Naive thymus-derived CD4-positive, alpha-beta T cell (primary cell): Measurements from ENCODE around the gene CDKN2AIPNL. TPM values are rescaled to one million over a fixed set of nuclear protein-coding genes. Genes with fewer than 3 reads are reported as not detected.
A peak's percentile ranks its signal among the peaks of the same experiment; 100 is the strongest.

Source experiments
- ATAC-seq: fragments of 150-1000 bp; cut with Tn5 transposase; 2 replicates; pipeline ENCODE4 v1.10.0; 2021; ENCODE audit warnings: mild to moderate bottlenecking, moderate library complexity
- CTCF ChIA-PET: fragments of 350-600 bp; sonication (Branson Sonifier 250); formaldehyde crosslinking; loops from one replicate; lab custom pipeline; 2021; ENCODE audit warnings: antibody characterized with exemption; lab: Charles Lee
- POLR2A ChIA-PET: fragments of 350-600 bp; sonication (Branson Sonifier 250); formaldehyde crosslinking; loops from one replicate; lab custom pipeline; 2021; ENCODE audit warnings: antibody characterized with exemption, inconsistent platforms; lab: Charles Lee
- DNase-seq, 9 donors: peaks; one replicate each; pipeline versions ENCODE4 v3.0.0 to v3.0.0-alpha.2; 2020 to 2022; ENCODE audit warnings: mixed read lengths in 1 of 9
- H3K27ac ChIP-seq: one replicate; pipeline ENCODE4 v1.7.0; 2013; ENCODE audit warnings: mild to moderate bottlenecking, low read depth, low read length, moderate library complexity
- H3K27me3 ChIP-seq, 2 donors: one replicate each; pipeline ENCODE4 v1.7.0; 2013; ENCODE audit warnings: low read length in 2 of 2, mild to moderate bottlenecking in 2 of 2, moderate library complexity in 2 of 2; ENCODE audit not compliant: control insufficient read depth in 2 of 2, insufficient read depth in 2 of 2
- H3K36me3 ChIP-seq, 3 experiments: 1 replicate in 2 of 3; 2 replicates in 1 of 3; pipeline ENCODE4 v1.7.0; 2013; ENCODE audit warnings: low read length in 3 of 3, mild to moderate bottlenecking in 3 of 3, moderate library complexity in 1 of 3; ENCODE audit not compliant: insufficient read depth in 3 of 3, control insufficient read depth in 2 of 3
- H3K4me1 ChIP-seq, 2 donors: one replicate each; pipeline ENCODE4 v1.7.0; 2013; ENCODE audit warnings: low read length in 2 of 2, mild to moderate bottlenecking in 2 of 2, moderate library complexity in 1 of 2; ENCODE audit not compliant: control insufficient read depth in 2 of 2, insufficient read depth in 2 of 2
- H3K4me3 ChIP-seq: 2 replicates; pipeline ENCODE4 v1.7.0; 2013; ENCODE audit warnings: mild to moderate bottlenecking, low read length
- H3K9me3 ChIP-seq, 3 experiments: 1 replicate in 2 of 3; 2 replicates in 1 of 3; pipeline ENCODE4 v1.7.0; 2013; ENCODE audit warnings: low read length in 3 of 3; ENCODE audit not compliant: control insufficient read depth in 2 of 3
- H3K27ac Mint-ChIP-seq, 9 donors: one replicate each; pipeline ENCODE4 v1.8.0; 2020 to 2022; ENCODE audit warnings: mixed read lengths in 9 of 9, mild to moderate bottlenecking in 8 of 9, moderate library complexity in 5 of 9, inconsistent platforms in 2 of 9
- H3K27me3 Mint-ChIP-seq, 5 donors: one replicate each; pipeline ENCODE4 v1.8.0; 2021 to 2022; ENCODE audit warnings: mixed read lengths in 5 of 5, mild to moderate bottlenecking in 1 of 5
- H3K36me3 Mint-ChIP-seq, 5 donors: one replicate each; pipeline ENCODE4 v1.8.0; 2020 to 2022; ENCODE audit warnings: mixed read lengths in 5 of 5, mild to moderate bottlenecking in 3 of 5, inconsistent platforms in 1 of 5
- H3K4me1 Mint-ChIP-seq, 7 donors: one replicate each; pipeline ENCODE4 v1.8.0; 2020 to 2022; ENCODE audit warnings: mixed read lengths in 7 of 7, mild to moderate bottlenecking in 3 of 7, inconsistent platforms in 1 of 7
- H3K4me3 Mint-ChIP-seq, 10 donors: one replicate each; pipeline ENCODE4 v1.8.0; 2020 to 2022; ENCODE audit warnings: mild to moderate bottlenecking in 10 of 10, mixed read lengths in 10 of 10, moderate library complexity in 6 of 10, inconsistent platforms in 2 of 10
- H3K9me3 Mint-ChIP-seq, 11 donors: one replicate each; pipeline ENCODE4 v1.8.0; 2020 to 2022; ENCODE audit warnings: mixed read lengths in 11 of 11, mild to moderate bottlenecking in 4 of 11, inconsistent platforms in 1 of 11, moderate library complexity in 1 of 11
- intact Hi-C, 2 donors: fragments of 100-400 bp; cut with micrococcal nuclease; formaldehyde crosslinking; loops; one replicate each; pipeline ENCODE4 v1.15.1; 2023
- polyA plus RNA-seq, 2 donors: library from polyadenylated mRNA; unstranded; fragments of 300-500 nt; fragmentation: Illumina TruSeq; gene quantifications; one replicate each; pipeline ENCODE4 v1.2.3, GENCODE V29; 2021
- total RNA-seq, 6 experiments: library from RNA in 5 of 6; stranded (reverse) in 5 of 6; gene quantifications; 1 replicate in 5 of 6; 2 replicates in 1 of 6; pipeline ENCODE4 v1.2.3 and lab custom pipeline; 2021 to 2026

Gene CDKN2AIPNL
- total and polyA plus RNA-seq, 7 experiments from 2014 or later = 11.5 to 29.1 (median 17.8) TPM

- peaks cover 25 to 38% of the 10 kb centered on the region in 2 donors for H3K4me1 ChIP-seq
- H3K27ac Mint-ChIP-seq = peak within 1 kb of the TSS; percentile 97 to 100 (median 100)
- ChIA-PET POLR2A (interaction anchor here (0.6 to 7.1 kb wide), 32 partner anchors 10 to 1408 kb away, joined by 3 to 92 read pairs (median 5); partner anchors contain the start of genes CAMLG, CDKN2AIPNL, HSPA4 and JADE2), CTCF (interaction anchor here (0.8 to 1.9 kb wide), 6 partner anchors 40 to 207 kb away, joined by 3 to 6 read pairs (median 4); partner anchors contain the start of genes CDKN2AIPNL and JADE2)
- DNase-seq (peak; percentile 96 to 99 (median 98)), ATAC-seq (peak; percentile 86)
- peaks cover 0 to 18% (median 0%) of the 10 kb centered on the region in 11 donors for H3K9me3 Mint-ChIP-seq
- peaks cover 0 to 8% (median 0%) of the 10 kb centered on the region in 5 donors for H3K27me3 Mint-ChIP-seq
- H3K4me1 Mint-ChIP-seq = peaks cover 30 to 76% (median 60%) of the 10 kb centered on the region in 7 donors
- H3K9me3 ChIP-seq = no peaks in the 10 kb centered on the region
- intact Hi-C loops = loop anchor here (1.0 to 10.0 kb wide), 23 partner anchors 40 to 1876 kb away; partner anchors contain the start of genes C5orf24 (in 2 of the 2), CAMLG (in 2 of the 2), DDX46 (in 2 of the 2) and JADE2 (in 2 of the 2)
- peaks cover 4 to 28% (median 15%) of the 10 kb centered on the region in 5 donors for H3K36me3 Mint-ChIP-seq
- peak within 1 kb of the TSS; percentile 100 for H3K27ac ChIP-seq
- peak within 1 kb of the TSS; percentile 94 for H3K4me3 ChIP-seq
- peaks cover 0 to 8% (median 0%) of the 10 kb centered on the region in 3 experiments for H3K36me3 ChIP-seq
- H3K27me3 ChIP-seq = no peaks in the 10 kb centered on the region
- peak within 1 kb of the TSS; percentile 82 to 99 (median 96) for H3K4me3 Mint-ChIP-seq
These were observed 40.5 kb downstream of the CDKN2AIPNL start, which contains the start of gene UBE2B for GRCh38 chr5:134370871-134371833. Gene UBE2B, plus strand, starts transcription at chr5:134371569. Its CDS starts 27 bp downstream, at chr5:134371596.

- Mint-ChIP-seq H3K4me3 (peak overlapping the region; percentile 82 to 99 (median 96)), H3K27ac (peak overlapping the region; percentile 97 to 100 (median 100)), H3K9me3 (peaks cover 0 to 18% (median 0%) of the 10 kb centered on the region in 11 donors), H3K36me3 (peaks cover 4 to 26% (median 12%) of the 10 kb centered on the region in 5 donors), H3K27me3 (peaks cover 0 to 8% (median 0%) of the 10 kb centered on the region in 5 donors), H3K4me1 (peaks cover 32 to 73% (median 62%) of the 10 kb centered on the region in 7 donors)
- no peaks in the 10 kb centered on the region for H3K9me3 ChIP-seq
- H3K27me3 ChIP-seq = no peaks in the 10 kb centered on the region
- ChIA-PET POLR2A (interaction anchor here (0.8 to 7.1 kb wide), 13 partner anchors 11 to 368 kb away, joined by 3 to 92 read pairs (median 4); partner anchors contain the start of genes CAMLG, CDKN2AIPNL, JADE2 and PPP2CA), CTCF (interaction anchor here (0.7 to 1.9 kb wide), 3 partner anchors 41 to 216 kb away, joined by 3 to 6 read pairs (median 4); partner anchors contain the start of genes CDKN2AIPNL and JADE2)
- ATAC-seq = peak; percentile 14
- H3K4me1 ChIP-seq = peaks cover 27 to 39% of the 10 kb centered on the region in 2 donors
- peaks cover 0 to 8% (median 0%) of the 10 kb centered on the region in 3 experiments for H3K36me3 ChIP-seq
- DNase-seq = peak in 1 of 9 donors; percentile 33
- intact Hi-C loops = loop anchor here (2.0 to 10.0 kb wide), 12 partner anchors 40 to 1876 kb away; partner anchors contain the start of genes VDAC1 (in 2 of the 2), CDKN2AIPNL (in 1 of the 2), IRF1 (in 1 of the 2) and PCBD2 (in 1 of the 2)
- peak overlapping the region; percentile 100 for H3K27ac ChIP-seq
- peak overlapping the region; percentile 94 for H3K4me3 ChIP-seq
These were observed 41.3 kb downstream of the CDKN2AIPNL start for GRCh38 chr5:134370311-134370870.

DNA sequence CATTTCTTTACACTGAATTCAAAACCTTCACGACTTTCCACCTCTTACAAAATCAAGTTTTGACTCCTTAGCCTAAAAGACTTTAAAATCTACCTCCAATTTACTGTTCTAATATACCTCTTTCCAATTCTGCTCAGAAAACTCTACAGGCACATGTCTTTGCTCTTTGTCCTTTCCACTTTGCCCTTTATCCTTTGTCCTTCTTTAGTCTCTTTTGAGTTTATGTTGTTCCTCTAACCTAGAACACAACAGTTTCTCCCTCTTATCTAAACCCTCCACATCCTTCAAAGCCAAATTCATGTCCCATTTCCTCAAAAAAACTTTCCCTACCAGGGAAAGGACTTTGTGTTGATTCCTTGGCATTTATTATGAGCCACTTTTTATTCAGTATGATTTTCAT is 46.1 kb downstream of the CDKN2AIPNL start:
- H3K27me3 ChIP-seq = no peaks in the 10 kb centered on the region
- intact Hi-C loops = no loop called here
- H3K36me3 ChIP-seq = no peaks in the 10 kb centered on the region
- peaks cover 23 to 33% of the 10 kb centered on the region in 2 donors for H3K4me1 ChIP-seq
- H3K9me3 ChIP-seq = no peaks in the 10 kb centered on the region
- H3K4me1 Mint-ChIP-seq = peaks cover 19 to 42% (median 34%) of the 10 kb centered on the region in 7 donors
- CTCF ChIA-PET = no interaction called here
- H3K27ac Mint-ChIP-seq = peak overlapping the region in 2 of 9 donors; percentile 2 to 17
- peaks cover 0 to 2% (median 0%) of the 10 kb centered on the region in 5 donors for H3K27me3 Mint-ChIP-seq
- no peak overlapping the region for H3K4me3 ChIP-seq
- H3K27ac ChIP-seq = no peak overlapping the region
- POLR2A ChIA-PET = no interaction called here
- peaks cover 4 to 12% (median 6%) of the 10 kb centered on the region in 5 donors for H3K36me3 Mint-ChIP-seq
- no peak for ATAC-seq
- peak overlapping the region in 2 of 10 donors; percentile 5 for H3K4me3 Mint-ChIP-seq
- no peak for DNase-seq
- peaks cover 0 to 5% (median 0%) of the 10 kb centered on the region in 11 donors for H3K9me3 Mint-ChIP-seq

GRCh38 chr5:134355681-134356080 is 56.0 kb downstream of the CDKN2AIPNL start:
- Histone ChIP-seq H3K9me3 (no peaks in the 10 kb centered on the region), H3K27ac (no peak overlapping the region), H3K4me1 (no peaks in the 10 kb centered on the region), H3K36me3 (no peaks in the 10 kb centered on the region), H3K27me3 (no peaks in the 10 kb centered on the region), H3K4me3 (no peak overlapping the region)
- no peak overlapping the region for H3K4me3 Mint-ChIP-seq
- ChIA-PET CTCF (interaction anchor here (0.6 kb wide), 1 partner anchor 315 kb away, joined by 3 read pairs; no protein-coding TSS in a partner anchor), POLR2A (interaction anchor here (1.2 kb wide), 1 partner anchor 16 kb away, joined by 3 read pairs; the partner anchor contains the start of gene UBE2B)
- H3K27me3 Mint-ChIP-seq = no peaks in the 10 kb centered on the region
- DNase-seq (no peak), ATAC-seq (no peak)
- H3K4me1 Mint-ChIP-seq = peaks cover 0 to 19% (median 0%) of the 10 kb centered on the region in 7 donors
- no peak overlapping the region for H3K27ac Mint-ChIP-seq
- no peaks in the 10 kb centered on the region for H3K9me3 Mint-ChIP-seq
- intact Hi-C loops = no loop called here
- peaks cover 1 to 19% (median 4%) of the 10 kb centered on the region in 5 donors for H3K36me3 Mint-ChIP-seq

Other genes starting within 250 kb of the CDKN2AIPNL start
- 100 to 1,000 TPM; 224 to 287 (median 268) TPM for gene SKP1, start 234.9 kb downstream of the CDKN2AIPNL start, total RNA-seq
- 1,000 to 10,000 TPM; 1,257 to 1,361 TPM for gene SKP1, start 234.9 kb downstream of the CDKN2AIPNL start, polyA plus RNA-seq
- 100 to 1,000 TPM in 3 of 5 experiments, 10 to 100 TPM in 2; 89.5 to 168 (median 132) TPM for gene PPP2CA, start 185.8 kb downstream of the CDKN2AIPNL start, total RNA-seq
- 100 to 1,000 TPM; 145 to 168 TPM for gene PPP2CA, start 185.8 kb downstream of the CDKN2AIPNL start, polyA plus RNA-seq
- gene CDKL3, start 44.7 kb downstream of the CDKN2AIPNL start, total RNA-seq = 1 to 10 TPM in 3 of 5 experiments, under 1 TPM in 2; 0.27 to 1.9 (median 1.2) TPM
- 1 to 10 TPM in 1 of 2 donors, under 1 TPM in 1; 0.26 to 1.5 TPM for gene CDKL3, start 44.7 kb downstream of the CDKN2AIPNL start, polyA plus RNA-seq
- gene UBE2B, start 40.3 kb downstream of the CDKN2AIPNL start, total RNA-seq = 100 to 1,000 TPM in 4 of 5 experiments, 10 to 100 TPM in 1; 91.4 to 141 (median 124) TPM
- gene UBE2B, start 40.3 kb downstream of the CDKN2AIPNL start, polyA plus RNA-seq = 100 to 1,000 TPM in 1 of 2 donors, 10 to 100 TPM in 1; 89.2 to 116 TPM
- gene JADE2, start 113.8 kb upstream of the CDKN2AIPNL start, total RNA-seq = 100 to 1,000 TPM in 4 of 5 experiments, 10 to 100 TPM in 1; 99.0 to 271 (median 153) TPM
- gene JADE2, start 113.8 kb upstream of the CDKN2AIPNL start, polyA plus RNA-seq = 10 to 100 TPM; 29.8 to 55.7 TPM
- 10 to 100 TPM; 34.6 to 50.0 (median 40.9) TPM for gene SAR1B, start 220.9 kb upstream of the CDKN2AIPNL start, total RNA-seq
- 10 to 100 TPM; 30.2 to 35.4 TPM for gene SAR1B, start 220.9 kb upstream of the CDKN2AIPNL start, polyA plus RNA-seq
- 10 to 100 TPM; 13.6 to 30.9 (median 16.0) TPM for gene SEC24A, start 236.9 kb upstream of the CDKN2AIPNL start, total RNA-seq
- gene SEC24A, start 236.9 kb upstream of the CDKN2AIPNL start, polyA plus RNA-seq = 1 to 10 TPM; 5.6 to 9.6 TPM